ENCODE results near the gene PSMD1. TPM values are rescaled to one million over a fixed set of nuclear protein-coding genes. Genes with fewer than 3 reads are reported as not detected.
A peak's percentile ranks its signal among the peaks of the same experiment; 100 is the strongest.

Gene PSMD1
- total RNA-seq, 4 donors from 2014 or later = 45.5 to 60.2 (median 56.8) TPM

DNA sequence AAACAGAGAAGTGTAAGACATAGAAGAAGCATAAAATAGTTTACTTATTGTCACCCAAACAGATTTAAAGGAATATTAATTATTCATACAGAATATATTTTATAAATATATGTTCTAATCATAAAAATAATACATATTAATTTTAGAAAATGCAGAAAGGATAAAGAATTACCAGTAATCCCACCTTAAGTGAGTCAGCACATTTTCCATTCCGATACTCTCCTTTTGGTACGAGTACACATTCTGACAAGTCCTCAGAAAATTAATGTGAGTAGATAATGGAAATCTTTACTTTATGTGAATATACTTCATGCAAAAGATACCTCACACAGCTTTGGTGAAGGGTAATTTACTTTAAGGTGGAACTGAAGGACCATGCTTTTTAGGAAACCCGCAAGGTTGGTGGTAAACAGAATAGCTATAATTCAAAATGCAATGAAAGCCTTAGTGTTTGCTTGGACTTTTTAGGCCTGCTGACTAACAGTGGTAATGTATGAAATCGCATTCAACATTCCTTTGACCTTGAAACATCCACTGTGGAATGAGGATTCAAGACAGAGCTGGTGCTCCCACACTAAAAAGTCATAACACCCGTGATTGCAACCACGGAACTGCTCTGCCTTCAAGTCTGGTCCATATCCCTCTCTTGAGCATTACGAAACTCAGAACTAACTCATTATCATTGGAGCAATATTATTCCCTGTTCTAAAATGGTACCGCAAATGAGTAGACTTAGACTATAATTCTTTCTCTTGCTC, 96.3 kb downstream of the PSMD1 start:
- DNase-seq (ENCODE audit: low spot score in 2 of 2) = no peak
- Histone ChIP-seq H3K36me3 (peaks cover 33% of the 10 kb centered on the region), H3K4me1 (no peaks in the 10 kb centered on the region), H3K27ac (no peak overlapping the region), H3K9me3 (no peaks in the 10 kb centered on the region), H3K4me3 (no peak overlapping the region), H3K27me3 (no peaks in the 10 kb centered on the region)
- 92% methylated on average over 8 of the region's 8 CpGs for WGBS
- no peak for TF ChIP-seq EP300 (IDR thresholded peaks at IDR 0.05)
- no peak for TF ChIP-seq POLR2A (IDR thresholded peaks at IDR 0.05)
- TF ChIP-seq POLR2AphosphoS5 (IDR thresholded peaks at IDR 0.05) = no peak
- no peak for TF ChIP-seq CTCF (IDR thresholded peaks at IDR 0.05)

GRCh38 chr2:231159306-231159705, 102.6 kb downstream of the PSMD1 start:
- H3K9me3 ChIP-seq = no peaks in the 10 kb centered on the region
- H3K4me3 ChIP-seq = no peak overlapping the region
- peaks cover 13% of the 10 kb centered on the region for H3K4me1 ChIP-seq
- no peak for DNase-seq (ENCODE audit: low spot score in 2 of 2)
- no peak overlapping the region for H3K27ac ChIP-seq
- H3K27me3 ChIP-seq = no peaks in the 10 kb centered on the region
- H3K36me3 ChIP-seq = peaks cover 7% of the 10 kb centered on the region
- no peak for TF ChIP-seq POLR2A (IDR thresholded peaks at IDR 0.05)
- TF ChIP-seq EP300 (IDR thresholded peaks at IDR 0.05) = no peak
- no peak for TF ChIP-seq POLR2AphosphoS5 (IDR thresholded peaks at IDR 0.05)
- no peak for TF ChIP-seq CTCF (IDR thresholded peaks at IDR 0.05)

GRCh38 chr2:231160701-231161100, 104.0 kb downstream of the PSMD1 start:
- H3K4me1 ChIP-seq = peaks cover 13% of the 10 kb centered on the region
- WGBS = 92% methylated on average over 5 of the region's 5 CpGs
- no peak for DNase-seq (ENCODE audit: low spot score in 2 of 2)
- TF ChIP-seq POLR2A (IDR thresholded peaks at IDR 0.05) = no peak
- no peak for TF ChIP-seq EP300 (IDR thresholded peaks at IDR 0.05)
- TF ChIP-seq CTCF (IDR thresholded peaks at IDR 0.05) = no peak
- no peak for TF ChIP-seq POLR2AphosphoS5 (IDR thresholded peaks at IDR 0.05)
- peaks cover 6% of the 10 kb centered on the region for H3K36me3 ChIP-seq
- peak overlapping the region; percentile 75 for H3K27ac ChIP-seq
- H3K4me3 ChIP-seq = no peak overlapping the region
- no peaks in the 10 kb centered on the region for H3K27me3 ChIP-seq
- H3K9me3 ChIP-seq = no peaks in the 10 kb centered on the region

- no peak overlapping the region for H3K4me3 ChIP-seq
- no peaks in the 10 kb centered on the region for H3K9me3 ChIP-seq
- H3K4me1 ChIP-seq = peaks cover 13% of the 10 kb centered on the region
- H3K36me3 ChIP-seq = peaks cover 13% of the 10 kb centered on the region
- TF ChIP-seq CTCF (IDR thresholded peaks at IDR 0.05) = no peak
- no peak for DNase-seq (ENCODE audit: low spot score in 2 of 2)
- H3K27ac ChIP-seq = peak overlapping the region; percentile 75
- H3K27me3 ChIP-seq = no peaks in the 10 kb centered on the region
- 85% methylated on average over 7 of the region's 7 CpGs for WGBS
These were observed 104.7 kb downstream of the PSMD1 start for GRCh38 chr2:231161252-231161839.

GRCh38 chr2:231161877-231162329, 105.2 kb downstream of the PSMD1 start:
- no peak for TF ChIP-seq CTCF (IDR thresholded peaks at IDR 0.05)
- TF ChIP-seq POLR2A (IDR thresholded peaks at IDR 0.05) = no peak
- TF ChIP-seq EP300 (IDR thresholded peaks at IDR 0.05) = no peak
- TF ChIP-seq POLR2AphosphoS5 (IDR thresholded peaks at IDR 0.05) = no peak
- H3K36me3 ChIP-seq = peaks cover 19% of the 10 kb centered on the region
- H3K27ac ChIP-seq = peak overlapping the region; percentile 75
- DNase-seq (ENCODE audit: low spot score in 2 of 2) = no peak
- no peaks in the 10 kb centered on the region for H3K9me3 ChIP-seq
- H3K4me1 ChIP-seq = peaks cover 13% of the 10 kb centered on the region
- 59% methylated on average over 2 of the region's 2 CpGs for WGBS
- no peaks in the 10 kb centered on the region for H3K27me3 ChIP-seq
- H3K4me3 ChIP-seq = no peak overlapping the region

Measured in suprapubic skin (tissue), 4 donors.